H9 (cell line): ENCODE data around the gene ARHGEF16. TPM values are rescaled to one million over a fixed set of nuclear protein-coding genes. Genes with fewer than 3 reads are reported as not detected.

Source experiments
- DNase-seq: peaks from one replicate; pipeline ENCODE4 v3.0.0-alpha.2; 2017
- H2AFZ ChIP-seq: one replicate; pipeline ENCODE4 v1.6.1; 2013; ENCODE audit warnings: mild to moderate bottlenecking, low read length, control low read depth, moderate library complexity
- H2AK5ac ChIP-seq: 2 replicates; pipeline ENCODE4 v1.6.1; 2013; ENCODE audit warnings: low read length, control low read depth, mixed read lengths; ENCODE audit not compliant: insufficient read length
- H2BK120ac ChIP-seq: one replicate; pipeline ENCODE4 v1.6.1; 2013; ENCODE audit warnings: low read depth, mild to moderate bottlenecking, low read length, control low read depth, inconsistent platforms; ENCODE audit not compliant: poor library complexity, severe bottlenecking
- H2BK12ac ChIP-seq: 2 replicates; pipeline ENCODE4 v1.6.1; 2013; ENCODE audit warnings: low read length, control low read depth, mixed read lengths, low read depth; ENCODE audit not compliant: insufficient read length
- H2BK15ac ChIP-seq: 2 replicates; pipeline ENCODE4 v1.6.1; 2013; ENCODE audit warnings: low read depth, low read length, control low read depth
- H2BK20ac ChIP-seq: one replicate; pipeline ENCODE4 v1.6.1; 2013; ENCODE audit warnings: low read depth, mild to moderate bottlenecking, low read length, control low read depth, inconsistent platforms; ENCODE audit not compliant: poor library complexity, severe bottlenecking
- H2BK5ac ChIP-seq: 2 replicates; pipeline ENCODE4 v1.6.1; 2013; ENCODE audit warnings: low read length, control low read depth, mixed read lengths; ENCODE audit not compliant: insufficient read length
- H3K14ac ChIP-seq: 2 replicates; pipeline ENCODE4 v1.6.1; 2013; ENCODE audit warnings: low read length, control low read depth; ENCODE audit not compliant: insufficient read depth
- H3K18ac ChIP-seq: 2 replicates; pipeline ENCODE4 v1.6.1; 2013; ENCODE audit warnings: low read depth, mild to moderate bottlenecking, mixed read lengths, low read length, control low read depth; ENCODE audit not compliant: insufficient read length
- H3K23ac ChIP-seq: 2 replicates; pipeline ENCODE4 v1.6.1; 2013; ENCODE audit warnings: low read length, control low read depth, mixed read lengths, low read depth; ENCODE audit not compliant: insufficient read length
- H3K23me2 ChIP-seq: 2 replicates; pipeline ENCODE4 v1.6.1; 2013; ENCODE audit warnings: low read depth, mild to moderate bottlenecking, mixed read lengths, low read length, control low read depth; ENCODE audit not compliant: insufficient read length, poor library complexity, severe bottlenecking
- H3K27ac ChIP-seq: 2 replicates; pipeline ENCODE4 v1.5.1; 2013; ENCODE audit warnings: low read length, control low read depth, mixed read lengths, low read depth; ENCODE audit not compliant: insufficient read length
- H3K27me3 ChIP-seq: 2 replicates; pipeline ENCODE4 v1.6.1; 2013; ENCODE audit warnings: low read length, control low read depth, inconsistent platforms; ENCODE audit not compliant: insufficient read depth
- H3K4ac ChIP-seq: 2 replicates; pipeline ENCODE4 v1.6.1; 2013; ENCODE audit warnings: low read depth, mild to moderate bottlenecking, control low read depth, inconsistent platforms, low read length, moderate library complexity
- H3K4me1 ChIP-seq: 2 replicates; pipeline ENCODE4 v1.6.1; 2013; ENCODE audit warnings: low read length, control low read depth, inconsistent platforms; ENCODE audit not compliant: insufficient read depth
- H3K4me2 ChIP-seq: 2 replicates; pipeline ENCODE4 v1.6.1; 2013; ENCODE audit warnings: low read length, control low read depth, mixed read lengths; ENCODE audit not compliant: insufficient read length, insufficient read depth
- H3K56ac ChIP-seq: 2 replicates; pipeline ENCODE4 v1.6.1; 2013; ENCODE audit warnings: low read depth, mild to moderate bottlenecking, mixed read lengths, low read length, control low read depth; ENCODE audit not compliant: insufficient read length
- H3K79me1 ChIP-seq: 2 replicates; pipeline ENCODE4 v1.6.1; 2013; ENCODE audit warnings: low read depth, mild to moderate bottlenecking, moderate library complexity, low read length, control low read depth, inconsistent platforms; ENCODE audit not compliant: insufficient read depth, poor library complexity, severe bottlenecking
- H3K79me2 ChIP-seq: 2 replicates; pipeline ENCODE4 v1.6.1; 2013; ENCODE audit warnings: low read length, control low read depth, inconsistent platforms; ENCODE audit not compliant: insufficient read depth
- H3K9ac ChIP-seq: 2 replicates; pipeline ENCODE4 v1.6.1; 2013; ENCODE audit warnings: low read length, control low read depth, mixed read lengths; ENCODE audit not compliant: insufficient read length; ENCODE audit errors: extremely low read depth
- H3K9me3 ChIP-seq: one replicate; pipeline ENCODE4 v1.6.1; 2013; ENCODE audit warnings: low read depth, low read length, inconsistent platforms; ENCODE audit not compliant: control insufficient read depth
- H3T11ph ChIP-seq: one replicate; pipeline ENCODE4 v1.6.1; 2013; ENCODE audit warnings: mild to moderate bottlenecking, low read length, control low read depth, inconsistent platforms
- H4K20me1 ChIP-seq: one replicate; pipeline ENCODE4 v1.6.1; 2013; ENCODE audit not compliant: control insufficient read depth, insufficient read length, insufficient read depth
- H4K5ac ChIP-seq: 2 replicates; pipeline ENCODE4 v1.6.1; 2013; ENCODE audit warnings: low read depth, mild to moderate bottlenecking, mixed read lengths, low read length, control low read depth; ENCODE audit not compliant: insufficient read length
- H4K8ac ChIP-seq: replicated peaks from 2 replicates; pipeline ENCODE4 v1.6.1; 2013; ENCODE audit warnings: low read length, control low read depth, mixed read lengths, low read depth; ENCODE audit not compliant: insufficient read length
- H4K91ac ChIP-seq: 2 replicates; pipeline ENCODE4 v1.6.1; 2013; ENCODE audit warnings: low read depth, mild to moderate bottlenecking, moderate library complexity, mixed read lengths, low read length, control low read depth; ENCODE audit not compliant: insufficient read length
- H3K27ac Mint-ChIP-seq, 3 experiments: 2 replicates in 2 of 3; 3 replicates in 1 of 3; pipeline ENCODE4 v1.8.0; 2020 to 2021; ENCODE audit warnings: mixed read lengths in 3 of 3, mild to moderate bottlenecking in 1 of 3, moderate library complexity in 1 of 3
- H3K27me3 Mint-ChIP-seq: 2 replicates; pipeline ENCODE4 v1.8.0; 2021; ENCODE audit warnings: low read depth, mild to moderate bottlenecking, moderate library complexity, mixed read lengths
- H3K36me3 Mint-ChIP-seq, 3 experiments: 2 replicates in 2 of 3; 3 replicates in 1 of 3; pipeline ENCODE4 v1.8.0; 2020 to 2021; ENCODE audit warnings: low read depth in 3 of 3, mixed read lengths in 3 of 3; ENCODE audit not compliant: insufficient read depth in 1 of 3
- H3K4me1 Mint-ChIP-seq, 2 experiments: 2 replicates each; pipeline ENCODE4 v1.8.0; 2020; ENCODE audit warnings: mixed read lengths in 2 of 2
- H3K4me3 Mint-ChIP-seq, 2 experiments: 2 replicates in 1 of 2; 3 replicates in 1 of 2; pipeline ENCODE4 v1.8.0; 2020 to 2021; ENCODE audit warnings: mild to moderate bottlenecking in 2 of 2, mixed read lengths in 2 of 2, moderate library complexity in 1 of 2
- H3K9me3 Mint-ChIP-seq, 2 experiments: 2 replicates in 1 of 2; 3 replicates in 1 of 2; pipeline ENCODE4 v1.8.0; 2020; ENCODE audit warnings: mild to moderate bottlenecking in 2 of 2, mixed read lengths in 2 of 2, moderate library complexity in 1 of 2
- CTCF ChIP-seq: fragments of 200-600 bp; sonication (generic); conservative IDR thresholded peaks from 3 replicates; pipeline ENCODE4 v1.8.0; 2021; ENCODE audit warnings: antibody characterized with exemption, mild to moderate bottlenecking
- WGBS: extraction: QIAGEN DNeasy Blood & Tissue Kit; methylation state at CpG from one replicate; pipeline ENCODE4 v1.1.7; 2013; ENCODE audit warnings: missing lambda C conversion rate, low lambda C conversion rate, mixed read lengths; ENCODE audit not compliant: insufficient read length; ENCODE audit errors: extremely low coverage; 5-methylcytosine and 5-hydroxymethylcytosine counted together
- total RNA-seq: library from RNA; stranded (reverse); gene quantifications from 2 replicates; pipeline ENCODE4 v1.2.1, GENCODE V29; 2021

The ARHGEF16 gene
- total RNA-seq, 1 experiment from 2014 or later, result 48.5 TPM

DNA sequence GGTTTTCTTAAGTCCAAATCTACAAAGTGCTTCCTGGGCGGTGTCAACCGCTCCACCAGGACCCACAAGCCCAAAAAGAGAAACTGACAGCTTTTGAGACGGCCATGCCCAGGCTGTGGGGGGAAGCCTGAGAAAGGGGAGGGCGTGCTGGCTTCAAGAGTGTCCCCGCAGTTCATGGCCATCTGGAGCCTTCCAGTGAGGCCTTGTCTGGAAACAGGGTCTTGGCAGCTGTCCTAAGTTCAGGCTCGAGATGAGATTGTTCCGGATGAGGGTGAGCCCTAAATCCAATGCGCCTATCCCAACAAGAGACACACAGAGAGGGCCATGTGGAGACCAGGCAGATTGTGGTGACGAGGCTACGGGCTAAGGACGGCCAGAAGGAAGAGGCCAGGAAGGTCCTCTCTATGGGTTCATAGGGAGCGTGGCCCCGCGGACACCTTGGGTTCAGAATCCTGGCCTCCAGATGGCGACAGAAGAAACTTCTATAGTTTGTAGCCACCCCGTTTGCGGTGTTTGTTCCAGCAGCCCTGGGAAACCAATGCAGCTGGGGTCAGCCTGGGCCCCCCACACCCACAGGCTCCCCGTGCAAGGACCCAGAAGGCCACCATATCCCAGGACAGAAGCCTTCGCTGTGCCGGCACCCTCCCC is 70.2 kb downstream of the ARHGEF16 start:
- Histone ChIP-seq H3K56ac (no peak overlapping the region), H2BK120ac (no peak overlapping the region), H4K91ac (no peak overlapping the region), H4K20me1 (peaks cover 3% of the 10 kb centered on the region), H3K18ac (no peak overlapping the region), H2BK12ac (no peak overlapping the region), H4K5ac (no peak overlapping the region), H3T11ph (no peak overlapping the region), H3K14ac (peak overlapping the region; percentile 52; the same call in 1 of the 2 replicates), H4K8ac (no peak overlapping the region), H2BK15ac (no peak overlapping the region), H3K79me1 (no peaks in the 10 kb centered on the region), H3K4ac (no peak overlapping the region), H2BK20ac (no peak overlapping the region), H3K27me3 (no peaks in the 10 kb centered on the region), H3K9me3 (no peaks in the 10 kb centered on the region), H3K4me1 (no peaks in the 10 kb centered on the region), H2AFZ (no peak overlapping the region), H3K23me2 (no peaks in the 10 kb centered on the region), H2BK5ac (no peak overlapping the region), H3K79me2 (no peaks in the 10 kb centered on the region), H2AK5ac (no peak overlapping the region), H3K23ac (no peak overlapping the region), H3K4me2 (no peak overlapping the region), H3K9ac (no peak overlapping the region), H3K27ac (no peak overlapping the region)
- no peaks in the 10 kb centered on the region; a peak in 2 of 7 replicates for H3K36me3 Mint-ChIP-seq
- no peak overlapping the region for H3K4me3 Mint-ChIP-seq
- no peaks in the 10 kb centered on the region; a peak in 1 of 5 replicates for H3K9me3 Mint-ChIP-seq
- H3K4me1 Mint-ChIP-seq, result no peaks in the 10 kb centered on the region
- TF ChIP-seq CTCF, result peak; percentile 27; the same call in 2 of the 3 replicates
- DNase-seq, result no peak
- H3K27me3 Mint-ChIP-seq, result peaks cover 18% of the 10 kb centered on the region
- no peak overlapping the region; a peak in 1 of 7 replicates for H3K27ac Mint-ChIP-seq
- no CpG with 5 or more reads among the region's 20 CpGs for WGBS
